ENCODE measurements around the gene TRAPPC2. TPM values are rescaled to one million over a fixed set of nuclear protein-coding genes. Genes with fewer than 3 reads are reported as not detected.
"Not testable (repeated sequence)": the region's sequence is repeated elsewhere in the genome, so short reads cannot be mapped to it uniquely, and the experiment has no call there.

The TRAPPC2 gene
- total RNA-seq, 1 experiment from 2014 or later: 11.5 TPM

DNA sequence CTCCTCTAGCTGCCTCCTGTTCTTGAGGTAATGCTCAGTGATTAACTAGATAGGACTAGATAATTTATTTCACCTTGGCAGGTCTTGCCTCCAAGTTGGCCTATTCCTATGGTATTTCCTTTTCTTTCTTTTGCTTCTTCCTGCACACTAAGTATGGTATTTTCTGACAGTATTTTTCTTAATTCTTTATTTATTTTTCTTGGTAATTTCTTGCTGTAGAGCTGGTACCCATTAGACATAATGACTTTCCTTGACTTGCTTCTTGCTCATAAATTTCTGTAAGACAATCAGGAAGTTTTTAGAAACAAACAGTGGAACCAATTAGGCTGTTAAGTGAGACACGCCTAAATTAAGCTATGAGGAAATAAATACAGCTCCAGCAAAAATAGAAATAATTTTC lies 36.0 kb downstream of the TRAPPC2 start:
- DNase-seq (ENCODE audit: low read depth): no peak

DNA sequence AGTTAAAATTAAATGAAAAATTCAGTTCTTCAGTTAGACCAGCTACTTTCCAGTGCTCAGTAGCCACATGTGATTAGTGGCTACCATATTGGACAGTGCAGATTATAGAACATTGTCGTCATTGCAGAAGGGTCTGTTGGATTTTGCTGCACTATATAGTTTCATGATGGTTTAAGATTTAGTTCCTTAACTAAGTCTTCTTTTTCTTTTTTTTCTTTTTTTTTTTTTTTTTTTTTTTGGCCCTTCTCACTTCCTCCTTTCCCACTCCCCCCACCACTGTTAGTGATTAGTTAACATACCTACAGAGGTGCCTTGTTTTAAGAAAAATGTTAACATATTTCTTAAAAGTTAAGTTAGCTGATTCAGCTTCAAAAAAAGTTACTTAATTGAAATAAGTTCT lies 36.4 kb downstream of the TRAPPC2 start:
- no peak for DNase-seq (ENCODE audit: low read depth)

DNA sequence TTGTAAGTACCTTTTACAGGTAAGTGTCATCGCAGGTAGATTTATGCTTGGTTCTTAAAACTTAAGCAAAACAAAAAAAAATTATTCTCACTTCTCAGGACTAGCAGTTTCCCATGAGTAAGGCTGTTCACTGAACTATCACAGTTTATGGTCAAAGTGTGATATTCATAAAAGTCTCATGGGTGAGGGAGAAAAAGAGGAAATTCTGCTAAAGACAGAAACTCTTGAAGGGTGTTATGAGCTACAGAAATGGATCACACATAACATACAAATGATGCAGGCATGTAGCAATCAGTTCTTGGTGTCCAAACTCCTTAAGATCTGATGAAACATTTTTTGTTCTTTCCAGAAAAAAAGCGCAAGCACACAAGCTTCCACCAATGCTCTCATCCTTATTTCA lies 37.0 kb downstream of the TRAPPC2 start:
- DNase-seq (ENCODE audit: low read depth): no peak

DNA sequence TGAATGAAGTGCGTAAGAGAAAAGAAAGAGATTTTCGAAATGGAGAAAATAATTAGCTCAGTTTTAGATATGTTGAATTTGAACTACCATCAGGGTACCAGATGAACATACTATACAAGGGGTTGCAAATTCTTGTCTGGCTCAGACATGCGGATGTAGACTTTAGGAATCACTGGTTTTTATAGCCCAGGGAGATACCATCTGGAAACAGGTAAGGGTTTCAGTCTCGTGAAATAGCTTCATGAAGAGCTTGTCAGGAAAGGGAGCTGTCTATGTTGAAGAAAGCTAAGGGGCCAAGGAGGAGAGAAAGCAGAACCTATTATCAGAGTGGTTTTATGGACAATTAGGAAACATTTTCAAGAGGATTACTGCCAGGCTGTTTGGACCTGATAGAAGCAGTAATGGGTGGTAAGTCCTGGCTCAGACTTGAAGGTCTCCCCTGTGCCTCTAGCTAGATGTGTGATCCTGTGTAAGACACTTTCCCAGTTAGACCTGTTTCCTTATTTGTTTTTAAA lies 38.8 kb downstream of the TRAPPC2 start:
- no peak for DNase-seq (ENCODE audit: low read depth)

DNA sequence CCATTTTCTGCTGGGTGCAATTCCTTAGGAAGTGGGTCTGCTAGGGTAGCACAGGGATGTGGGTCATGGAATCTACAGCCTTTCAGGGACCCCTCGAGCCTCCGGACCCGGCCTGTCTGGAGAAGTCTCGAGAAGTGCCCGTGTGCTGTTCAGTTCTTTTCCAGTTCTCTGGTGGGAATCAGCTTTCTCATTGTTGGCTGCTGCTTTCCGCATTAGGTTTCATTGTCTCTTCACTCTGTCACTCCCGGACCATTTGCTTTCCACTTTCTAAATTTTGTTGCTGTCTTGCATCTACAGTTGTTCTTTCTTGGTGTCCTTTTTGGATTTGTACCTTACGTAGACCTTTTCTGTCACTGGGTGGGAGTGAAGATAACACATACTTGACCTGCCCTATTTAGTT lies 39.4 kb downstream of the TRAPPC2 start:
- no peak for DNase-seq (ENCODE audit: low read depth)

DNA sequence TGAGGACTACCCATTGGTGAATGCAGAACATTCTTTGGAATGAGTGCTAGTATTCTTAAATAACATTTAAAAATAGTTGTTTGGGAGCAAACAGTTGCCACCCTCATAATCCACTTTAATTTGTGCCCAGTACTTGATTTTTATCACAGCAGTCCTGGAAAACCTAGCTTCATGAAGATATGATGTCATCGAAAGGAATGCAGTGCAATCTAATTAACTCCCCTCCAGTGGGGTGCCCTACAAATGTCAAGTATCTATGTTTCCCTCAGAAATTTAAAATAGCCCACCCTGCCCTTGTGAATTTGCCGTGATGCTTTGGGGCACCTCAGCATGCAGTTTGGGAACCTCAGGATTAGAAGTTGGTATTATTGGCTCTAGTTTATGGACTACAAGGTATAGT lies 40.1 kb downstream of the TRAPPC2 start:
- DNase-seq (ENCODE audit: low read depth): no peak

DNA sequence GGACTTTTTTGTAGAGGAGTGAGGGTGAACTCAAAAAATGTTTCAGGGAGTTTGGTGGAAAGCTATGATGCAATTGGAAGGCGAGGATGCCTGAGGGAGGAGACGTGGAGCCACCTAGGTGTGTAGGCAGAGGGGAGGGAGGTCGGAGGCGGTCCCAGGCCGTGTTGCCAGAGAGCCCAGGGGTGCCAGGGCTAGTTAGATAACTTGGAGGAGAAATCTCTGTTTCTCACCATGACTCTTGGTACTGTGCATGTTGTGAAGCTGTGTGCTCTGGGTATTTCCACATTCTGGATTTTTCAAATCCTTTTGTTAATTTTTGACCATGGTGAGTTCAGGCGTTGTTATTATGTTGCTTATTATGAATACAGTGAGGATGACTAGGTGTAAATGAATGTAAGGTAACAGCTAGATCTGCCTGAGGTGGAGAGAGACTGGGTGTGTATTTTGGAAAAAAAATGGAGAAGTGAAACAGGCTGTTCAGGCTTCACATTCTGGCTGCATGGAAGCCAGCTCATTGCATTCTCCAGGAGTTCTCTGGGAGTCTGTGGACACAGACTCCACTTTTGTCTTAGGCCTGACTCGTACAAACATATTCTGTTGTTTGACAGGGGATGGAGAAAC lies 41.0 kb downstream of the TRAPPC2 start:
- DNase-seq (ENCODE audit: low read depth): no peak

DNA sequence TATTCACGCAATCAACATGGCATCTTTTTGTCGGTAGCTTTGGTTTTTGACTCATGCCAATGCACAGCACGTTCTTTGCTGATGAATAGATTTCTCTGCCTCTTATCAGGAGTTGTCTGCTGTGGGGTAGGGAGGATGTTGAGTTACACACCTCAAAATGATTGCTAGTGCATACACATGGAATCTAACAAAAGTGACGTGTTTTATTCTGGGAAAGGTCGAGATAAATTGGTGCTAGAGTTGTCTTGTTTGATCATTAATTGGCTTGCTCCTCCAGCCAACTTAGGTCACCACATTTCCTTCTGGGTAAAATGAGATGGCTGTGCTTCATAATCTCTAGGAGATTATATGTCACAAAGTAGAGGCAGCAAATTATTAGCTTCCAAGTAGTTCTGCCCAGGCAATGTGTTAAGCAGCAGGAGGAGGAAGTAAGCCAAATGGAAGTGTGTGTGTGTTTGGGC lies 41.6 kb downstream of the TRAPPC2 start:
- DNase-seq (ENCODE audit: low read depth): no peak

DNA sequence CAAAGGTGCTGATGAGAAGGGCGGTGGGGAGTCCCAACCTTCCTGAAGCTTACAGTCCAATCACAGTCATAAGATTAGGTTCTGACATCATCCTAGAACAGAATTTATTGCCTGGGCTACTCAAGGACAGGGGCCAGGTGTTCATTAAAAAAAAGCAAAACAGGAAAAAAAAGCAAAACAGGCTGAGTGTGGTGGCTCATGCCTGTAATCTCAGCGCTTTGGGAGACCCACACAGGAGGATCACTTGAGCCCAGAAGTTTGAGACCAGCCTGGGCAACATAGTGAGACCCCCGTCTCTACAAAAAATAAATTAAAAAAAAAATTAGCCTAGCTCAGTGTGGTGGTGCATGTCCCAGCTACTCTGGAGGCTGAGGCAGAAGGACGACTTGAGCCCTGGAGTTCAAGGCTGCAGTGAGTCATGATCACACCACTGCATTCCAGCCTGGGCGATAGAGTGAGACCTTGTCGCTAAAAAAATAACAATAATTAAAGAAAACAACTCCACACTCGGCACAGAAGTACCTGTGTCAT lies 42.5 kb downstream of the TRAPPC2 start:
- no peak for DNase-seq (ENCODE audit: low read depth)

DNA sequence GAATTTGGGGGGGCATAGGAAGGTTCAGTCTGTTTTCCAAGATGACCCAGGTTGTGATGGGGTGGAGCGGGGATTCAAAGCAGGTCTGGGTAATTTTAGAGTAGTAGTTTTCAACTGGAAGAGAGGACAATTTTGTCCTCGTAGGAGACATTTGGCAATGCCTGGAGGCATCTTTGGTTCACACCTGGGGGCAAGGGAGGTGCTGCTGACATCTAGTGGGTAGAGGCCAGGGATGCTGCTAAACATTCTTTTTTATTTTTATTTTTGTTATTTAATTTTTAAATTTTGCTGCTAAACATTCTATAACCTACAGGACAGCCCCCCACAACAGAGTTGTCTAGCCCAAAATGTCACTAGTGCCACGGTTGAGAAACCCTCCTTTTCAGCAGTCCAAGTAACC lies 43.6 kb downstream of the TRAPPC2 start:
- DNase-seq (ENCODE audit: low read depth): no peak

DNA sequence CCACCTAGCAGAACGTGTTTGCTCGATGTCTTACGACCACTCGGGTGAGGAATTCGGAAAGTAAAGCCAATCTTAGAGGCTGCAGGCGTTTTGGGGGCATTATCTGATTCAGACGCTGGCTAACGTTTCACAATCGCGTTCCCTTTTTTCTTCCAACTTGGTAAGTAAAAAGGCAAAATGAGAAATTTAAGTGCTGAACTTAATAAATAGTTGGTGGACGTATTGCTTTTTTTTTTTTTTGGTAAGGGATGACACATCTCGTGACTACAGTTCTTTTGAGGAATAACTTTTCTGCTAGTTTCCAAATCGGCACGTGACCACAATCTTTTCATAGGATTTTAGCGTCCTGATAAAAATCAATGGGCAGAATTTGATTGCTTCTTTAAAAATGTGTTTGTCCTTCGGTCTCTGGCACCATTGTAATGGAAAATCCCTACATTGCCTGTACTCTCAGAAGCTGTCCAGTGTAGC lies 44.6 kb downstream of the TRAPPC2 start:
- no peak for DNase-seq (ENCODE audit: low read depth)

DNA sequence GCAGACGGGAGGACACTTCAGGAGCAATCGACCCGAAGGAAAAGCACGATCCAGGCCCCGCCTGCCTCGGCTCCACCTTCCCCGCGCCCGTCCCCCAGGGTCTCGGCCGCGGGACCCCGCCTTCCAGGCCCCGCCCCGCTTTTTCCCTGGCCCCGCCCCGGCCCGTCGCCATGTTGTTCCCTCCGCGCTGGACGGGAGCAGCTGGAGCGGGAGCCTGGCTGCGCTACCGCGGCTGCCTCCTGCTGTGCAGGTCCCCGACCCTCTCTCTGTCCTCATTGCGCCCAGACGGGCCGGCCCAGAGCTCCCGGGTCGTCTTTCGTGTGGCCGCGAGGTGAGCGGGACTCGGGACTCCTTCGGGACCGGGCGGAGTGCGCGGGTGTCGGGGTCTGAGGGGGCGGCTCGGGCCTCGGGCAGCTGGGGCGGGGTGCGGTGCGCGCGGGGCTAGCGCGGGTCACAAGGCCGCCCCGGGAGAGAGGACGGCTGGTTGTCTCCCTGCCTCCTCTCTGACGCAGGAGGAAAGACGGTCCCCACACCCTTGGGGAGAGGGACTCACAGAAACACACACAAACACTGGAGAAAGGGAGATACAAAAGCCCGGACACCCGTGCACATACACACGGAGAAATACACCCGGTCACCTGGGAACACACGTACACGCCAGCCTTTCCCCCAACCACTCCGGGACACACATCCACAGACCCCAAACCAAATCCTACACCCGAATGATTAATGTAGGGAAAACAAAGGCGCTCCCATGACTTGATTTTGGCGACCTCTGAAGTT lies 45.3 kb downstream of the TRAPPC2 start, which contains the start of gene RAB9A:
Gene RAB9A (plus strand): TSS at position 171 of the 783 bp plus-strand sequence. CDS start 19,619 bp downstream, outside the sequence.
- DNase-seq (ENCODE audit: low read depth): peak; percentile 68

DNA sequence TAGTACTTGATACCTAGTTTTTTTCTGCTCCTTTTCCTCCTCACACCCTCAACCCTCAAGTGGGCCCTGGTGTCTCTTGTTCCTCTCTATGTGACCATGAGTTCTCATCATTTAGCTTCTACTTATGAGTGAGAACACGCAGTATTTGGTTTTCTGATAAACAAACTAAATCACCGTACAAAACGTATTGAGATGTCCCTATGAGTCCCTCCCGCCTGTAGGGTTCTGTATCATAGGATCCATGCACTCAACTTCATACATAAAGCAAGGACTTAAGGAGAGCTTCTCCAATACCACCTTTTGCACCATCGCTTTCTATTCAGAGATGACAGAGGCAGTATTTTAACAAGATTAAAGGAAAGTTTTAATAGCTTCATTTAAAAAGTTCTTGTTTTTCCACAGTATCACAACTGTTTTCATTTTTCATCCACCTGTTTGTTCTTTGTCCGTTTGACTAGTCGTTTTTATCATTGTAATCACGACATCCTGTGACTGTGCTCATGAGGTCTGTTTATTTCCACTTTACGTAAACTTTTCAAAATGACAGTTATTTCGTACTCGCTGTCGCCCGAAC lies 45.9 kb downstream of the TRAPPC2 start:
- DNase-seq (ENCODE audit: low read depth): no peak

DNA sequence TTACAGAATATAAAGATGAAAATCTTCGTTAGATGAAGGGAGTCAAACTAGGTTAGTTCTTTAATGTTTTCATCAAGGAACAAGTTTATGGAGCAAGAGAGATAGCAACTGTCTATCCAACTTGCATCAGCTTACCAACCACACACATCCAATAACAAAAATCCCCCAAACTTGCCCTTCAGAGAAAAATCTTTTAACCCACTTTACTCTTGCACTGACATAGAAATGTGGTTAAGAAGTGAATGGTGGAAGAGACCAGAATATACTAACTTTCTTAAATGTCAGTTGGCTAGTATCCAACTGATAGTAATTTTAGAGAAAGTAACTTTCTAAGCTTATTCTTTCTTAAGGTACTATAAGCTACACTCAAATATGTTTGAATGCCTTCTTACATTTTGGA lies 47.2 kb downstream of the TRAPPC2 start:
- DNase-seq (ENCODE audit: low read depth): no peak

DNA sequence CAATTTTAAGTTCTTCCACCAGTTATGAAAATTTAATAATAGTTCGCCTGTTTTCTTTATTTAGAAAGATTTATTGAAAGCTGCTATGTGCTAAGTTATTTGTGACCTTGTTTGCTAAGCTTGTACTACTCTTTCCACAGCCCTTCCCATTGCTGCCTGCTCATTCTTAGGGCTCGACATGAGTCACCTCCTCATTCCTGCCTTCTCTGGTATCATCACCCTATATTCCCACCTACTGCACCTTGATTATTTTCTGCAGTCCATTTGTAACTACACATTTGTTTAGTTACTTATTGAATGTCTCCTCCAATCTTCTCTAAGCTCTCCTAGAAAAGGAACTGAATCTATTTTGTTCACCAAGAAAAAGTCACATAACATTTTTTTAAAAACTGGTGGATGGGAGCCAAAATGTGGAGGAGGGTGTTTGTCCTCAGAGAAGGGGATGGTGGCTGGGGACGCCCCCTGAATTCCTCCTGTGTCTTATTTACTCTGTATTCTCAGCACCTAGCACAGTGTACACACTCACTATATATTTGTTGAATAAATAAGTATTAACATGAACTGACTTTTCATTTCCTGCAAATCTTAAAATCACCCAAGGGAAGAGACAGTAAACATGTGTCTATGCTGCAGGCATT lies 49.2 kb downstream of the TRAPPC2 start:
- peak; percentile 34 for DNase-seq (ENCODE audit: low read depth)

DNA sequence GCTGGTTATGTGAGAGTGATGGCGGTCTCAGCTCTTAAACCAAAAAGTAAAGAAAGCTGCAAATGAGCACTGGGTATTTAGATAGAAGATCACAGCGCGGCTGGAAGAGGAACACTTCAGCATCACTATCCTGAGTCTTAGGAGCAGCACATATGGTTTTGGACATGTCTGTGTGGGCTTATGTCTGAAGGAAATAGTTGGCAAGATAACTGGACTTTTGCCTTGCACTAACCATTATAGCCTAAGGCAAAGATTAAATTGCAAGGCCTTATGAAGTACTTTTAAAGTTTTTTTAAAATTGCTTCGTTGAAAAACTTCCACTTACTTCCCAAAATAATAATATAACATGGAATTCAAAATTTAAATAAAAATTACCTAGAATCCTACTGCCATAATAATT lies 50.1 kb downstream of the TRAPPC2 start:
- no peak for DNase-seq (ENCODE audit: low read depth)

DNA sequence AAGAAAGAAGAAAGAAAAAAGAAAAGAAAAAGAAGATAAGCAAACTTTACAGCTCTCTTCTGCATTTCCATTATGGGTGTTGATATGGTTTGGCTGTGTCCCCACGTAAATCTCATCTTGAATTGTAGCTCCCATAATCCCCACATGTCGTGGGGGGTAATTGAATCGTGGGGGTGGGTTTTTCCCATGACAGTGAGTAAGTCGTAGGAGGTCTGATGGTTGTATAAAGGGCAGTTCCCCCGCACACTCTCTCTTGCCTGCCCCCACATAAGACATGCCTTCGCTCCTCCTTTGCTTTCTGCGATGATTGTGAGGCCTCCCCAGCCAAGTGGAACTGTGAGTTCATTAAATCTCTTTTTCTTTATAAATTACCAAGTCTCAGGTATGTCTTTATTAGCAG lies 52.8 kb downstream of the TRAPPC2 start:
- DNase-seq (ENCODE audit: low read depth): no peak

DNA sequence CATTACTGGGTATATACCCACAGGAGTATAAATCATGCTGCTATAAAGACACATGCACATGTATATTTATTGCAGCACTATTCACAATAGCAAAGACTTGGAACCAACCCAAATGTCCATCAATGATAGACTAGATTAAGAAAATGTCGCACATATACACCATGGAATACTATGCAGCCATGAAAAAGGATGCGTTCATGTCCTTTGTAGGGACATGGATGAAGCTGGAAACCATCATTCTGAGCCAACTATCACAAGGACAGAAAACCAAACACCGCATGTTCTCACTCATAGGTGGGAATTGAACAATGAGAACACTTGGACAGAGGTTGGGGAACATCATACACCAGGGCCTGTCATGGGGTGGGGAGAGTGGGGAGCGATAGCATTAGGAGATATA lies 54.7 kb downstream of the TRAPPC2 start:
- DNase-seq (ENCODE audit: low read depth): not testable (repeated sequence)

DNA sequence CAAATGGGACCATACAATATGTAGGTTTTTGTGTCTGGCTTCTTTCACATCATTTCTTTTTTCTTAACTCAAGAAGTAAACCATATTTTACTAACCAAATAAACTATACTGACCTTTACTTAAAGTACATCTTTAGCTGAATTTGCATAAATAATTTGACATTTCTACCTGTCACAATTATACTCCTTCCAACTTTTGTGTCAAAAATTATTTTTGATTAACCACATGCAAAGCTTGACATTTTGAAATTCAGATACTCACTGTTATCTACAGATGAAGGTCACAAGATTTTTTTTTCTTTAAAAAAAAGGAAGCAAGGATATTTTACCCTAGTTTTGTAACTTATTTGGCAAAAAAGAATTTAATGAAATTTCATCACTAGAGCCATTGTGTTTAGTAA lies 57.5 kb downstream of the TRAPPC2 start:
- no peak for DNase-seq (ENCODE audit: low read depth)

DNA sequence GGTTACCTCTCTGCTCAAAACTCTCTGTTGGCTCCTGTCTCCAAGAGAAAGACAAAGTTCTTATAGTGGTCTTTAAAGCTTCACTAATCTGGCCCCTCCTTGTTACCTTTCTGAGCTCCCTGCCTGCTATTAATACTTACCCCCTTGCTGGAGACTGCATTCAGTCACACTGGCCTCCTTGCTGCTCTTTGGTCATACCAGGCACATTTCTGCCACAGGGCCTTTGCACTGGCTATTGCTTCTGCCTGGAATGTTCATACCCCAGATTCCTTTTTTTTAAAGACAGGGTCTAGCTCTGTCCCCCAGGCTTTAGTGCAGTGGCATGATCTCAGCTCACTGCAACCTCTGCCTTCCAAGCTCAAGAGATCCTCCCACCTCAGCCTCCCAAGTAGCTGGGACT lies 61.4 kb downstream of the TRAPPC2 start:
- no peak for DNase-seq (ENCODE audit: low read depth)

DNA sequence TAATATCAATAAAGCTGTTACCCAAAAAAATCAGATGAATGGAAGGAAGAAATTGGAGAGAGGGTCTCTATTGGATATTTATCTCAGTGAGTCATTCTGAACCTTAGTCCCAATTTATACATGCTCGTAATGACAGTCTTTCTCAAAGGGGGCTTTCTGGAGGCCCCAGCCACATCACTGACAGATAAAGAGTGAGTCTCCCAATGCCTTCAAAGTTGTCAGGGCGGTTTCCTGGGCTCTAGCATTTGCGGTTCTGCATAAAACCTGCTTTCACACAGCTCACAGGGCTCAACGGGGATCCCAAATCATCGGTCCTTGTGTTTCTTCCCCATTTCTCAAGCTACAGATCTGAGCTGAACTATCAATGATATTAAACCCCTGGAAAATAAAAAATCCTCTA lies 64.2 kb downstream of the TRAPPC2 start:
- DNase-seq (ENCODE audit: low read depth): no peak

DNA sequence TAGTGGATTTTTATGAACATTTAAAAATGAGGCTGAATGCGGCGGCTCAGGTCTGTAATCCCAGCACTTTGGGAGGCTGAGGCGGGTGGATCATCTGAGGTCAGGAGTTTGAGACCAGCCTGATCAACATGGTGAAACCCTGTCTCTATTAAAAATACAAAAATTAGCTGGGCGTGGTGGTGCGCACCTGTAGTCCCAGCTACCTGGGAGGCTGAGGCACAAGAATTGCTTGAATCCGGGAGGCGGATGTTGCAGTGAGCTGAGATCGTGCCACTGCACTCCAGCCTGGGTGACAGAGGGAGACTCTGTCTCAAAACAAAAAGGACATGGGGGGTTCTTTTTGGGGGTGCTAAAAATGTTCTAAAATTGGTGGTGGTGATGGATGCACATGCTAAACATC lies 64.7 kb downstream of the TRAPPC2 start:
- not testable (repeated sequence) for DNase-seq (ENCODE audit: low read depth)
